ENCODE measurements around the gene LBX2.

The LBX2 gene

DNA sequence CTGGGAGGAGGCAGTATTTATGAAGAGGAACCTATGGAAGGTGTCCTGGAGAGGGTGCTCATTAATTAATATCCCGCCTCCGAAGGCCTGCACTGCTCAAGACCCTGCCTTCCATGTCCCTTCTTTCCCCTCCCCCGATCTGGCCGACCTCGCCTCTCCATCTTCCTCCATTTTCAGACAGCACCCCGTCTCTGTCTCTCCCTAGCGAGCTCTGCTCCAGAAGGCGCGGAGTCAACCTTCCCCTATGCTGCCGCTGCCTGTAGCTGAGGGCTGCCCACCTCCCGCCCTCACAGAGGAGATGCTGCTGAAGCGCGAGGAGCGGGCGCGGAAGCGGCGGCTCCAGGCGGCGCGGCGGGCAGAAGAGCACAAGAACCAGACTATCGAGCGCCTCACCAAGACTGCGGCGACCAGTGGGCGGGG is 42.3 kb downstream of the LBX2 start:
- DNase-seq (ENCODE audit: low spot score) = no peak

DNA sequence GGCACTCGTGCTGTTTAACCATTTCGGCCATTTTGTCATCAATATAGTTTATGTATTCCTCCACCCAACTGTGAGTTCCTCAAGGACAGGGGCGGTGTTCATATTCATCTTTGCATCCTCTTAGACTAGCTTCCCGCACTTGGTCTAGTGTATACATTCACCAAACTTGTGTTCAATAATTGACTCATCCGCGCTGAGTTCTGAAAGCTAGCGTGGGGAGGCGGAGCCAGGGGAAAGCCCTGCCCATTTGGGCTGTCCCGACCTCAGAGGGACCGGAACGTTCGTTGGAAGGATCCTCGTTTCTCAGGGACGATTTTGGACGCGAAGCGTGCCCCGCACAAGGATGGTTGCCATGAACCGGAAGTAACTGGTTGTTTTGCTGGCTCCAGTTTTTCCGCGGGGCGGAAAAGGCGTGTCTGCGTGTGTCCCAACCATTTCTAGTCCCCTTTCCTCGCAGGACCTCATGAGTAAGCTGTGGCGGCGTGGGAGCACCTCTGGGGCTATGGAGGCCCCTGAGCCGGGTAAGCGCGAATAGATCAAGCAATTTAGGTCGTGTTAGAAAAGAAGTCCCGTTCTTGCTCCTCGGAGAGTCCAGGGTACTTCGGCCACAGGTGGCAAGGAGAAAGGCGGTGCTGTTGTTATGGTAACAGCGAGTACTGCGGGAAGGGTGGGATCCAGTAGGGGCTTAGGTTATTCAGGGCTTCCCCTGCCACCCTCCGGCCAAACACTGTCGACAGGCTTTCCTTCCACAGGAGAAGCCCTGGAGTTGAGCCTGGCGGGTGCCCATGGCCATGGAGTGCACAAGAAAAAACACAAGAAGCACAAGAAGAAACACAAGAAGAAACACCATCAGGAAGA is 44.5 kb downstream of the LBX2 start, which contains the start of gene INO80B:
INO80B (plus strand) TSS at position 434 of the 858 bp plus-strand sequence; CDS start at position 464, 30 bp downstream.
- DNase-seq (ENCODE audit: low spot score) = peak; percentile 98

DNA sequence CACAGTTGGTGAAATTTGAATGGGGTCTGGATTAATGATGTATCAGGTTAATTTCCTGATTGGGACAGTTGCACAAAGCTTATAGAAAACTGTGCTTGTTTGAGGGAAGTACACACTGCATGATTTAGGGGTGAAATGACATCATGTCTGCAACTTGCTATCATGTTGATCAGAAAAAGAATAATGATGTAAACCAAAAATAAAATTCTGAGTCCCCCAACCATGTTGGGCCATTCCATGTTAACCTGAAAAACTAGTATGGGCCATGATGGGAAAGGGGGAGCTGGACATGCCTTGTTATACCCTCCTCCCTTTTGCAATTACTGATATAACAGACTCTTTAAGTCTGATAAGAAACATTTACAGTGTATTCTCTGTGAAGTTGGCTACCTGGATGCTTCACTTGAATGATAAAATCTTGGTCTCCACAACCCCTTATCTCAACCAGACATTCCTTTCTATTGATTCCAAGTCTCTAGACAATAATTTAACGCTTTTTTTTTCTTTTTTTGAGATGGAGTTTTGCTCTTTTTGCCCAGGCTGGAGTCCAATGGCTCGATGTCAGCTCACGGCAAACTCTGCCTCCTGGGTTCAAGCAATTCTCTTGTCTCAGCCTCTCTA is 48.7 kb downstream of the LBX2 start:
- DNase-seq (ENCODE audit: low spot score) = no peak

DNA sequence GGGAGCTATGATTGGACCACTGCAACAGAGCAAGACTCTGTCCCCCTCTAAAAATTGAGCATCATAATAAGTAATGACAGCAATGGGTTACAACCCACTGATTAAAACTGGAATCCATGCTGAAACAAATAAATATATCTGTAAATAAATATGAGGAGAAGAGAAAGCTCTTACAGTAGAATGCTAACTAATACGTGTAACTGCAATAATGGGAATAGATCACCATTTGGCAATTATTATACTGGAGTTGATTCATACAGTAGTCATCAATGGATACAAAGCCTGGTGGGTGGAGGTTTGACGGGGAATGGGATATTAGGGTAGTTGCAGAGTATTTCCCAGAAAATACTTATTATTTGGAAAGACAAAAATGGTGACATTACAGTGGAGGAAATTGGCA is 50.6 kb downstream of the LBX2 start:
- no peak for DNase-seq (ENCODE audit: low spot score)

Measured in RKO (cell line).